ENCODE data around the gene PPP1R15B.

DNA sequence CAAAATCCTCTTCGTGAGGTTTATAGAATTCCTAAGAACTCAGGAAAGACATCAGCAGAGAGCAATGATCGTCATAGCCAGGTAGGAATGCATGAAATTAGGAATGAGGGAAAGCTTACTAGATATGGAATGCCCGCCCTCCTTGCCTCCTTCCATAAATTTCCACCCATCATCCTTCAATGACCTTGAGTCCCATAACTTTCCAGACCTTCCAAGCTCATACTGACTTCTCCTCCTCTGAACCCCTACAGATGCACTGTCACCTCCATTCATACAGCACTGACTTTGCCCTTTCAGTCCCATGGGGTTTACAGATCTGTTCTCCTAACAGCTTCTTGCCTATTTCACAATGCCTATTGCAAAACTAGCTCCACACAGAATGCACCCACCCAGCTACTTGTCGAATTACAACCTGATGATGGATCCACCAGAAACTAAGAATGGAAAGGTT lies 23.8 kb upstream of the PPP1R15B start:
- TF ChIP-seq, protein P1, sequence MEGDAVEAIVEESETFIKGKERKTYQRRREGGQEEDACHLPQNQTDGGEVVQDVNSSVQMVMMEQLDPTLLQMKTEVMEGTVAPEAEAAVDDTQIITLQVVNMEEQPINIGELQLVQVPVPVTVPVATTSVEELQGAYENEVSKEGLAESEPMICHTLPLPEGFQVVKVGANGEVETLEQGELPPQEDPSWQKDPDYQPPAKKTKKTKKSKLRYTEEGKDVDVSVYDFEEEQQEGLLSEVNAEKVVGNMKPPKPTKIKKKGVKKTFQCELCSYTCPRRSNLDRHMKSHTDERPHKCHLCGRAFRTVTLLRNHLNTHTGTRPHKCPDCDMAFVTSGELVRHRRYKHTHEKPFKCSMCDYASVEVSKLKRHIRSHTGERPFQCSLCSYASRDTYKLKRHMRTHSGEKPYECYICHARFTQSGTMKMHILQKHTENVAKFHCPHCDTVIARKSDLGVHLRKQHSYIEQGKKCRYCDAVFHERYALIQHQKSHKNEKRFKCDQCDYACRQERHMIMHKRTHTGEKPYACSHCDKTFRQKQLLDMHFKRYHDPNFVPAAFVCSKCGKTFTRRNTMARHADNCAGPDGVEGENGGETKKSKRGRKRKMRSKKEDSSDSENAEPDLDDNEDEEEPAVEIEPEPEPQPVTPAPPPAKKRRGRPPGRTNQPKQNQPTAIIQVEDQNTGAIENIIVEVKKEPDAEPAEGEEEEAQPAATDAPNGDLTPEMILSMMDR (IDR thresholded peaks at IDR 0.05; ENCODE audit: insufficient read depth, low read length, poor library complexity, severe bottlenecking) = no peak
- TF ChIP-seq EZH2phosphoT487 (conservative IDR thresholded peaks at IDR 0.05; ENCODE audit: low read length) = no peak

All from SU-DHL-6 (cell line).